Measurements from ENCODE around the gene BRIP1.
A peak's percentile ranks its signal among the peaks of the same experiment; 100 is the strongest.
"Not testable (repeated sequence)": the region's sequence is repeated elsewhere in the genome, so short reads cannot be mapped to it uniquely, and the experiment has no call there.

BRIP1 gene

DNA sequence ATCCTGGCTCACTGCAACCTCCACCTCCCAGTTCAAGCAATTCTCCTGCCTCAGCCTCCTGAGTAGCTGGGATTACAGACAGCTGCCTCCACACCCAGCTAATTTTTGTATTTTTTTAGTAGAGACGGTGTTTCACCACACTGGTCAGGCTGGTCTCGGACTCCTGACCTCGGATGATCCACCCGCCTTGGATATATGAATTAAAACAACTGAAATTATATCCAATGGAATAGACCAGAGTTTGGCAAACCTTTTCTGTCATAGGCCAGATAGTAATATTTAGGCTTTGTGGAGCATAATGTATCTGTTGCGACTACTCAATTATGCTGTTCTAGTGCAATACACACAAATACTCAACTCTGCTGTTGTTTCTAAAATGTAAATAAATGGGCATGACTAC, 178.5 kb downstream of the BRIP1 start:
- DNase-seq, result no peak

DNA sequence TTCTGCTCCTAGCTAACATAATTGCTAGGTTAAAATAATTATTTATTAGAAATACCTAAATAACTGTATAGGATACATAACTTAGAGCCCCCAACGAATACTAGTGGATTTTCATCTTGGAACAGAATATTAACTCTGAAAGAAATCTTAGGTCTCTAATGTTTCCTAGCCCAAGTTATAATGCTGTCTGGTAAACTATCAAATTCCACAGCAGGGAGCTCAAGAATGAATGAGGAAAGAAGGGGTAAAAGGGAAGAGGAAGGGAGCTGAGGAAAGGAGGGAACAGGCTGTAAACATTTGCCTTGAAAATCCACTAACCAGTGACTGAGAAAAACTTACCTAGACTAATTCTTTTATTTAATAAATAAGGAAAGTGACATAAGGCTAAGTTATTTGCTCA, 179.2 kb downstream of the BRIP1 start:
- no peak for DNase-seq

DNA sequence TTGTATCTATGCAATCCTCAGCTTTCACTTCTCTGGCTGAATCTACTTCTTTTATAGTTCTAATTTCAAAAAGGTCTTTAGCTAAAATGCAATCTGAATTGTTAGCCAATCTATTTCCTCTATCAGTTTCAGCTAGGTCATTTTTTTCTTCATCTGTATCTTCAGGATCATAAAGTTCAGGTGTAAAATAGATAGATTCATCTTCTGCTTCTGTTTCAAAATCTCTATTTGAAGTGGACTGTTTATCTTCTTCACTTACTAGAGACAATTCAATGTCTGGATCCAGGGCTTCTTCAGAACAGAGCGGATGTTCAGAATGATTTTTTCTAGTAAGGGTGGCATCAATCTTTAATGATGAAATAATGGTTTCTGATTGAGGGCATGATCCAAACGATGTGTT, 179.9 kb downstream of the BRIP1 start:
- DNase-seq, result no peak

DNA sequence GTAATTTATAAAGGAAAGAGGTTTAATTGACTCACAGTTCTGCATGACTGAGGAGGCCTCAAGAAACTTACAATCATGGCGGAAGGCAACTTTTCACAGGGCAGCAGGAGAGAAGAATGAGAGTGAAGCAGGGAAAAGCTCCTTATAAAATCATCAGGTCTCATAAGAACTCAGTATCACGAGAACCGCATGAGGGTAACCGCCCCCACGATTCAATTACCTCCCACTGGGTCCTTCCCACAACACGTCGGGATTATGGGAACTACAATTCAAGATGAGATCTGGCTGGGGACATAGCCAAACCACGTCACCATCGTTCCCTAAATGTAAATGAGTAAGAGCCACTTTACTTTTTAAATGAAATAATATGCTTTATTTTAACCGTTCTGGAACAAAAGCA, 182.4 kb downstream of the BRIP1 start:
- no peak for DNase-seq

DNA sequence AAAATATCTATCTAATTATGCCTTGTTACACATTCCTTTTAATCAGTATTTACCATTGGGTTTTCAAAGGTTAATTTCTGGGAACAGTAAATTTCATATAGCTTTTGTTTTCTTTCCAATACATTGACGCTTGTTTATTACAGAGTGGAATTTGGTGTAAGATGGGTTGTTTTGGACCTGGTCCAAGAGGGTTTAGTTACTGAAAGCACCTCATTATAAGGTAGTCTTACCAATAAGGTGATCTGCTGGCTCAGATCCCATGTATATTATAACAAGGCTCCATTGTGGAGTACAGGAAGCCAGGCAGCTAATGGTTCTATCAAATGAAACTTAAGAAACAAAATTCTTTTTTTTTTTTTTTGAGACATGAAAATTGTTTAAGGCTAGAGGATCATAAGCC, 185.0 kb downstream of the BRIP1 start:
- peak; percentile 11 for DNase-seq

DNA sequence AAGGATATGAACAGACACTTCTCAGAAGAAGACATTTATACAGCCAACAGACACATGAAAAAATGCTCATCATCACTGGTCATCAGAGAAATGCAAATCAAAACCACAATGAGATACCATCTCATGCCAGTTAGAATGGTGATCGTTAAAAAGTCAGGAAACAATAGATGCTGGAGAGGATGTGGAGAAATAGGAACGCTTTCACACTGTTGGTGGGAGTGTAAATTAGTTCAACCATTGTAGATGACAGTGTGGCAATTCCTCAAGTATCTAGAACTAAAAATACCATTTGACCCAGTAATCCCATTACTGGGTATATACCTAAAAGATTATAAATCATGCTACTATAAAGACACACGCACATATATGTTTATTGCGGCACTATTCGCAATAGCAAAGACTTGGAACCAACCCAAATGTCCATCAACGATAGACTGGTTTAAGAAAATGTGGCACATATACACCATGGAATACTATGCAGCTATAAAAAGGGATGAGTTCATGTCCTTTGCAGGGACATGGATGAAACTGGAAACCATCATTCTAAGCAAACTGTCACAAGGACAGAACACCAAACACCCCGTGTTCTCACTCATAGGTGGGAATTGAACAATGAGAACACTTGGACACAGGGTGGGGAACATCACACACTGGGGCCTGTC, 186.0 kb downstream of the BRIP1 start:
- not testable (repeated sequence) for DNase-seq

DNA sequence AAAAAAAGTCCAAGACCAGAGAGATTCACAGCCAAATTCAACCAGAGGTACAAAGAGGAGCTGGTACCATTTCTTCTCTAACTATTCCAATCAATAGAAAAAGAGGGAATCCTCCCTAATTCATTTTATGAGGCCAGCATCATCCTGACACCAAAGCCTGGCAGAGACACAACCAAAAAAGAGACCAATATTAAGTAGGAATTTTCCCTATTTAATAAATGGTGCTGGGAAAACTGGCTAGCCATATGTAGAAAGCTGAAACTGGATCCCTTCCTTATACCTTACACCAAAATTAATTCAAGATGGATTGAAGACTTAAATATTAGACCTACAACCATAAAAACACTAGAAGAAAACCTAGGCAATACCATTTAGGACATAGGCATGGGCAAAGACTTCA, 186.8 kb downstream of the BRIP1 start:
- not testable (repeated sequence) for DNase-seq

DNA sequence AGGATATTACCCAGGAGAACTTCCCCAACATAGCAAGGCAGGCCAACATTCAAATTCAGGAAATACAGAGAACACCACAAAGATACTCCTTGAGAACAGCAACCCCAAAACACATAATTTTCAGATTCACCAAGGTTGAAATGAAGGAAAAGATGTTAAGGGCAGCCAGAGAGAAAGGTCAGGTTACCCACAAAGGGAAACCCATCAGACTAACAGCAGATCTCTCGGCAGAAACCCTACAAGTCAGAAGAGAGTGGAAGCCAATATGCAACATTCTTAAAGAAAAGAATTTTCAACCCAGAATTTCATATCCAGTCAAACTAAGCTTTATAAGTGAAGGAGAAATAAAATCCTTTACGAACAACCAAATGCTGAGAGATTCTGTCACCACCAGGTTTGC, 188.7 kb downstream of the BRIP1 start:
- DNase-seq, result not testable (repeated sequence)

DNA sequence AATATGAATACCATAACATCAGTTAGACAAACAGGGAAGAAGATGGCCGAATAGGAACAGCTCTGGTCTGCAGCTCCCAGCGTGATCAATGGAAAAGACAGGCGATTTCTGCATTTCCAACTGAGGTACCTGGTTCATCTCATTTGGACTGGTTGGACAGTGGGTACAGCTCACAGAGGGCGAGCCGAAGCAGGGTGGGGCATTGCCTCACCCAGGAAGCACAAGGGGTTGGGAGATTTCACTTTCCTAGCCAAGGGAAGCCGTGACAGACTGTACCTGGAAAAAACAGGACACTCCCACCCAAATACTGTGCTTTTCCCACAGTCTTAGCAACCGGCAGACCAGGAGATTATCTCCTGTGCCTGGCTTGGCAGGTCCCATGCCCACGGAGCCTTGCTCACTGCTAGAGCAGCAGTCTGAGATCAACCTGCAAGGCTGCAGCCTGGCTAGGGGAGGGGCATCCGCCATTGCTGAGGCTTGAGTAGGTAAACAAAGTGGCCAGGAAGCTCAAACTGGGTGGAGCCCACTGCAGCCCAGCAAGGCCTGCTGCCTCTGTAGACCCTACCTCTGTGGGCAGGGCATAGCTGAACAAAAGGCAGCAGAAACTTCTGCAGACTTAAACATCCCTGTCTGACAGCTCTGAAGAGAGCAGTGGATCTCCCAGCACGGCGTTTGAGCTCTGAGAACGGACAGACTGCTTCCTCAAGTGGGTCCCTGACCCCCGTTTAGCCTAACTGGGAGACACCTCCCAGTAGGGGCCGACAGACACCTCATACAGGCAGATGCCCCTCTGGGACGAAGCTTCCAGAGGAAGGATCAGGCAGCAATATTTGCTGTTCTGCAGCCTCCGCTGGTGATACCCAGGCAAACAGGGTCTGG, 190.1 kb downstream of the BRIP1 start:
- not testable (repeated sequence) for DNase-seq

DNA sequence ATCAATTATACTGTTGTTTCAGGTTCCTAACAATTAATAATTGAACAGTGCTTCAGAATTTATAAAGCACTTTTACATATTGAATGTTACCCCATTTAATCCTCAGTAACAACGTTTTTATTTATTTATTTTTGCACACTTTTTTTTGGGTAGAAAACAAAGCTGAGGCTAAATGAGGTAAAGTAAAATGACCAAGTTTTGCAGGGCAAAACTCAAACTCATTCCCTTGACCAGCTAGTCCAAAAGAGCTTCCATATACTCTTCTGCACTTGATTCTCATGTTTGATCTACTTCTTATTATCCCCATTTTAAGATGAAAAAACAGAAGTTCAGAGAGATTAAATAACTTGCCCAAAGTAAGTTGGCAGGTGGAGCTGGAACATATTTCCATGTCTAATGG, 191.2 kb downstream of the BRIP1 start:
- DNase-seq, result no peak

DNA sequence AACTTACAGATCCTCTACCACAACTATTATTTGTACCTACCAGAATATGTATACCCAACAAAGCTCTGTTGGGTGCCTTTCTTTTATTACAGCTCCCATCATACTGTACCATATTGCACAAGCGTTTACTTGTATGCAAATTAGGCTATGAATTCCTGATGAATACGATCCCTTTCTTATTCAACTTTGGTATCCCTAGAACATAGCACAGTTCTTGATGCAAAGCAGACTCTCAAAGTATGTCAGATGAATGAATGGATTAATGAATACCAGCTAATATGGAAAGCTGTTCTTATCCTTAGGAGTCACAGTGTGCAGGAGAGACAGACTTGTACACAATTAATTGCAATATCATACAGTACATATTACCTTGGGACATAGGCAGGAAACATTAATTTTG, 192.6 kb downstream of the BRIP1 start:
- DNase-seq, result no peak

DNA sequence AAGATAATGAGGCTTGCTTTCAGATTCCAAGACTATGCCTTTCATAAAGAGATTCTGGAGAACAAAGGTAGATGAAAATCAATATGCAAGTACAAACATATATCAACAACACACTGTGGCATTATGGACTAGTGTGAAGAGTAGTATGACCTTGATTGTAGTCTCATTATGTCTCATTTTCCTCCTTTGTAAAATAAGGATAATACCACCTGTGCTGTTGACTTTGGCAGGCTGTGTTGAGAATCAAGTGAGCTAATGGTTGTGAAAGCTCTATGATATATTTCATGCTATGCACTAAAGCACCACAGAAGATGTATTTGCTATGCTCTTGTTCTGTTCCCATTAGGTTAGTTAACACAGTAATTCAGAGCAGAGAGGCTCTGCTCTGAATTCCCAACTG, 193.8 kb downstream of the BRIP1 start:
- peak; percentile 52 for DNase-seq

DNA sequence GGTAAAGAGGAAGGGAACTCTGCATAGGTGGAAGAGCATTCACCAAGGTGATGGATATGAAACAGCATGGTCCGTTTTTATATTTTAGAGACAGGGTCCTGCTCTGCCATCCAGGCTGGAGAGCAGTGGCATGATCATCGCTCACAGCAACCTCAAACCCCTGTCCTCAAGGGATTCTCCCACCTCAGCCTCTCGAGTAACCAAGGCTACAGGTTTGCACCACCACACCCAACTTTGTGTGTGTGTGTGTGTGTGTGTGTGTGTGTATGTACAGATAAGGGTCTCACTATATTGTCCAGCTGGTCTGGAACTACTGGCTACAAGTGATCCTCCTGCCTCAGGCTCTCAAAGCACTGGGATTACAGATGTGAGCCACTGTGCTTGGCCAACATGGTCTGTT, 194.8 kb downstream of the BRIP1 start:
- no peak for DNase-seq

DNA sequence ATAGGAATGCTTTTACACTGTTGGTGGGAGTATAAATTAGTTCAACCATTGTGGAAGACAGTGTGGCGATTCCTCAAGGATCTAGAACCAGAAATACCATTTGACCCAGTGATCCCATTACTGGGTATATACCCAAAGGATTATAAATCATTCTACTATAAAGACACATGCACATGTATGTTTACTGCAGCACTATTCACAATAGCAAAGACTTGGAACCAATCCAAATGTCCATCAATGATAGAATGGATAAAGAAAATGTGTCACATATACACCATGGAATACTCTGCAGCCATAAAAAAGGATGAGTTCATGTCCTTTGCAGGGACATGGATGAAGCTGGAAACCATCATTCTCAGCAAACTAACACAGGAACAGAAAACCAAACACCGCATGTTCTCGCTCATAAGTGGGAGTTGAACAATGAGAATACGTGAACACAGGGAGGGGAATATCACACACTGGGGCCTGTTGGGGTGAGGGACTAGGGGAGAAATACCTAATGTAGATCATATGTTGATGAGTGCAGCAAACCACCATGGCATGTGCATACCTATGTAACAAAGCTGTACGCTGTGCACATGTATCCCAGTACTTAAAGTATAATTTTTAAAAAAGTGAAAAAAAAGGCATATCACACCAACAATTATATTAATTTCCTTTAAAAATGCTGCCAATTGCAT, 196.8 kb downstream of the BRIP1 start:
- not testable (repeated sequence) for DNase-seq

DNA sequence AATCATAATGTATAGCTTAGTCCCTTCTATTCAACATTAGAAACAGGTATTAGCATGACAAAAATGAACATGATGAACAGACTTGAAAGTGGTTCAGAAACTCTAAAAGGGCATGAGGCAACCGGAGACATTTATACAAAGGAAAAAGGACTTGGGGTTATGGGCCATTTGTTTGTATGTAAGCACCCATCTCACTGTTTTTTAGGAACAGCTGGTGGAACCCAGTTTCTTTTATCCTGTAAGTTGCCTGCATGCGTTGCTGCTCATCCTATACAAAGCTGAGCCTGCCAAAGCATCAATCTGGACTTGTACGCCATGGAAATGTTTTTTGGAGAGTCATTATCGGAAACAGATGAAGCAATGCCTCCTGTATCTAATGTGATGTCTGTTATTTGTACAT, 200.0 kb downstream of the BRIP1 start:
- no peak for DNase-seq

DNA sequence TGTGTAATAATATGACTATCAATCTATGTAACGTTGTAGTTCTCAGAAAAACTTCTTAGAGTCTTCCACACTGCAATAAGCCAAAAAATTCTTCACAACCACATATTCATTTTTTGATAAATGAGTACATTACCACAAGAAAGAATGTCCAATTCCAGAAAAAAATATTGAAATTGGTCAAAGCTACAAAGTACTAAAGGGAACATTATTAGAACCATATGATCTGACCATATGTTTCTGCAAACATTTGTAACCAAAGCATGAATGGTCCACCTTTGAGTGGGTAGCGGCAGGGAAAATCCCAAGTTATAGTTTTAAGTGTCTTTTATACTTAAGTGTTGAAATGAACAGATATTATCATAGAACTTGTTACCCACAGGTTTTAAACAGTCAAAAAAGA, 200.6 kb downstream of the BRIP1 start:
- DNase-seq, result no peak

DNA sequence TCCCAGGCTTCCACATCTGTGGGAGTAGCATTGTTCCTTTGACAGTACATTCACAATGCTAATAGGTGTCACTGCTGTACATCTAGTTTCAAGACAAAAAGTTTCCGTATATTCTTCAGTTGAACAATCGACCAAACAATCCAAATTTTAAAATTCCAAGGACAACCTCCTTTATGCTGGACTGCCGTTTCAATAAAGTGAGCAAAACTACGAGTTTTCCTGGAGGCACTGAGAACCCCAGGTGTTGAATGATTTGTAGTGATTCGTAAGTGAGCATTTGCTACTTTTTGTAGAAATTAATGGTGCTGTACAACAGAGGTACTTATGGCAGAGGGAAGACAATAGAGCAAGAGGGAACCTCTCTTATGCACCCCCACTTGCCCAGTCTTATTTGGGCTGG, 201.1 kb downstream of the BRIP1 start:
- no peak for DNase-seq

DNA sequence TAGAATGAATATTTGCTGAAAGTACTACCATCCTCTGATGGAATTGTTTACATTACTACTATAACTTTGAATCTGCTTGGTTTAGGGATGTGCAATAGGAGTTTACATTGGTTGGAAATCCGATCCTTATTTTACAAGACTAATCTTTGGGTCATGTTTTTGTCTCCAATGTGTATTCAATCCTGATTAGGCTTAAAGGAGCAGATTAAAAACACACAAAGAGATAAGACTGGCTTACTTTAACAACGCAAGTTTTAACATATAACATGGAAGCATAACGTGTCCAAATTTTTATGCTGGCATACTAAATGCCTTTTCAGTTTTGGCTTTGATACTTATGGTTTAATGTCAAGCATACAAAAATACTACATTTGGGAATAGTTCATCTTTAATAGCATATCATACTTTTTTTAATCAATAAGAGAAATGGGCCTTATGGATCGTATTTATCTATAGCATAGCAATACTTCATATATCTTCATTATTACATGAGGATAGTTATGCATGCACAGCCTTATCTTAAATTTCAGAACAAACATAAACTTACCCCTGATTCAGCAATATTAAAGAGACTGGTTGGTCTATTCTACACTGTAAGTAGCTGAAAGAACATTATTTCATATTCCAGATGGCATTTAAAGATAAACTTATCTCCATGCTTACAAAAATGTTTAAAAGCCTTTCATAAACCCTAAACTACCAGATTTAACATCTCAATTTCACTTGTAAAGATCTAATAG, 202.4 kb downstream of the BRIP1 start:
- DNase-seq, result no peak

DNA sequence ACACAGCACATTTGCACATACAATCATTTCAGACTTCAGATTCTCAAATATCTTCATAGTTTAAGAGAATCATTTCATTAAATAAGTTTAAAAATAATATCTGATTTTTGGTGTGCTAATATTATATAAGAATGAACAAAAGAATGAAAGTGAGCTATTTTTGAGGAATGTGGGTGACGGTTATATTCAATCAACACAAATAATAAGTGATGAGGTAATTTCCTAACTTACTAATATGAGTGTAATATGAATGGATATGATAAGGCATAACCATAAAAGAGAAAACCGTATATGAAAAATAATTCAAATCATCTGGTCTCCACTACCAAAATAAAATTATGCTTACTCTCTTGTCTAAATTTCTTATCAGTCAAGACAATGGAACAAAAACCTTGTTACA, 203.9 kb downstream of the BRIP1 start:
- DNase-seq, result no peak

DNA sequence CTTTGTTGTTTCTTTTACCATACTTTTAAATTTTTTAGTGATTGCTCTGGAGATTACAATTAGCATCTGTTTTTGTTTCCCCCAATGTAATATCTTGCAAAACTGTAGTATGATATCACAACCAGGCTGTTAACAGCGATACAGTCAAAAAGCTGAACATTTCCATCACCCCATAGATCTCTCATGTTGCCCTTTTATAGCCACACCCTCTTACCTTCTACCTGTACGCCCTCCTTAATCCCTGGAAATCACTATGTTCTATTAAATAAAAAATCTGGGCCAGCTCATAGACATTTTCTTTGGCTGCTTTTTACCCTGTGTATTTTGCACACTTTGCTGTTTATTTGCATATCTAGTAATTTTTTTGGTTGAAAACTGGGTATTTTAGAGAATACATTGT, 205.1 kb downstream of the BRIP1 start:
- DNase-seq, result no peak

DNA sequence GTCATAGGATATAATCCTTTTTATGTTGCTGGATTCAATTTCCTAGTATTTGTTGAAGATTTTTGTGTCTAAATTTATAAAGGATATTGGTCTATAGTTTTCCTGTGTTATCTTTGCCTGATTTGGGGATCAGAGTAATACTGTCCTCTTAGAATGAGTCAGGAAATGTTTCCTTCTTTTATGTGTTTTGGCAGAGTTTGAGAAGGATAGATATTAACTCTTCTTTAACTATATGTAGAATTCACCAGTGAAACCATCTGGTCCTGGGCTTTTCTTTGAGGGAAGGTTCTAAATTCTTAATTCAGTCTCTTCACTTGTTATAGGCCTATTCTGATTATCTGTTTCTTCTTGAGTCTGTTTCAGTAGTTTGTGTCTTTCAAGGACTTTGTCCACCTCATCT, 206.0 kb downstream of the BRIP1 start:
- no peak for DNase-seq

DNA sequence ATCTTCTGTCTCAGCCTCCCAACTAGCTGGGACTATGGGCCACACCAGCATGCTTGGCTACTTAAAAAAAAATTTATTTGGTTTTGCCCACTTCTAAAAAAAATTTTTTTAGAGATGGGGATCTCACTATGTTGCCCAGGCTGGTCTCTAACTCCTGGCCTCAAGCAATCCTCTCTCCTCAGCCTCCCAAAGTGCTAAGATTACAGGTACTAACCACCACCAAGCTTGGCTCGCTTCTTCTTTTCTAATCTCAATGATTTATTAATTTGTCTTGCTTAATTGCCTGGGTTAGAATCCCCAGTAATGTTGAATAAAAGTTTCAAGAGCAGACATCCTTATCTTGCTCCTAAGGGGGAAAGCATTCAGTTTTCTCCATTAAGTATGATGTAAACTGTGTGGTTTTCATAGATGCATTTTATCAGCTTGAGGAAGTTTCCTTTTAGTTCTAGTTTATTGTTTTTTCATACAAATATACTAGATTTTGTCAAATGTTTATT, 206.6 kb downstream of the BRIP1 start:
- DNase-seq, result no peak

DNA sequence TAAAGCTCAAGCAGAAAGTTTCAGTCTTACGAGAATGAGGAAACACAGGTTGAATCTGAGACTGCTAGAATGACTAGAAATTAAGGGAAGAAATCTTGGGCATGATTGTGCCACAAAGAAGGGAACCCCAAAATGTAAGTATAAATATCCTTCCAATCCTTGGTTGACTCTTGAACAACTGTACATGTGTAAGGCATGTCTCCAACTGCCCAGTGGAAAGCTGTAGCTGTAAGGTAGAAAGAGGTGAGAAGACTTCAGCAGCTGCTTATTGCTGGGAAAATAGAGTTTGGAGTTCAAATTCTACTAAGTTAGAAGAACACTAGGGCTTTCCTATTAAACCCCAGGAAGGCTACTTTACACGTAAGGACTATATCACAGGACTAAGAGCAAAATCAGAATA, 212.6 kb downstream of the BRIP1 start:
- no peak for DNase-seq
